Breast epithelium (tissue), 3 donors: Measurements from ENCODE around the gene DUSP22.

ENCODE experiments used
- CTCF ChIP-seq, 3 donors: fragments of 450-650 bp; IDR thresholded peaks; one replicate each; pipeline ENCODE4 v1.5.1; 2016 to 2017; ENCODE audit warnings: antibody characterized with exemption in 3 of 3, mild to moderate bottlenecking in 3 of 3, moderate library complexity in 3 of 3
- POLR2A ChIP-seq: fragments of 450-650 bp; IDR thresholded peaks from one replicate; pipeline ENCODE4 v1.6.1; 2016; ENCODE audit warnings: antibody characterized with exemption, mild to moderate bottlenecking, moderate library complexity

- TF ChIP-seq POLR2A (no peak), CTCF (IDR thresholded peaks at IDR 0.05) (no peak)
Measured at GRCh38 chr6:363291-363690, 71.0 kb downstream of the DUSP22 start.
